ENCODE results near the gene B3GNT9. TPM values are rescaled to one million over a fixed set of nuclear protein-coding genes. Genes with fewer than 3 reads are reported as not detected.

The B3GNT9 gene
- total RNA-seq, 4 donors from 2014 or later, result 4.1 to 13.1 (median 8.4) TPM

GRCh38 chr16:67198238-67198734 lies 47.5 kb upstream of the B3GNT9 start:
- no peaks in the 10 kb centered on the region for H3K27me3 ChIP-seq
- WGBS, 2 donors, result 39 to 46% methylated on average over 6 to 9 of the region's 12 CpGs
- peaks cover 18 to 66% (median 25%) of the 10 kb centered on the region in 3 donors for H3K4me1 ChIP-seq
- peak overlapping the region; percentile 82 to 93 (median 86) for H3K27ac ChIP-seq
- TF ChIP-seq CTCF (IDR thresholded peaks at IDR 0.05), result peak; percentile 36 to 90 (median 72)
- TF ChIP-seq POLR2A (IDR thresholded peaks at IDR 0.05), result no peak
- peaks cover 57 to 84% (median 61%) of the 10 kb centered on the region in 3 donors for H3K36me3 ChIP-seq
- H3K4me3 ChIP-seq, result peak overlapping the region in 3 of 4 donors; percentile 58 to 70 (median 64)
- intact Hi-C loops (cut with DNase I), result no loop called here
- DNase-seq, result no peak
- H3K9me3 ChIP-seq, result no peaks in the 10 kb centered on the region

- intact Hi-C loops (cut with DNase I), result no loop called here
- H3K27me3 ChIP-seq, result no peaks in the 10 kb centered on the region
- DNase-seq, result no peak
- H3K27ac ChIP-seq, result peak overlapping the region in 2 of 4 donors; percentile 85 to 93
- no peak for TF ChIP-seq CTCF (IDR thresholded peaks at IDR 0.05)
- no peak for TF ChIP-seq POLR2A (IDR thresholded peaks at IDR 0.05)
- H3K9me3 ChIP-seq, result no peaks in the 10 kb centered on the region
- WGBS, 2 donors, result 67 to 100% methylated on average over 1 of the region's 6 CpGs
- H3K36me3 ChIP-seq, result peaks cover 51 to 82% (median 55%) of the 10 kb centered on the region in 3 donors
- H3K4me3 ChIP-seq, result no peak overlapping the region
- H3K4me1 ChIP-seq, result peaks cover 24 to 72% (median 30%) of the 10 kb centered on the region in 3 donors
Observed at GRCh38 chr16:67197704-67198103, 46.9 kb upstream of the B3GNT9 start.

GRCh38 chr16:67196881-67197280 lies 46.1 kb upstream of the B3GNT9 start:
- Histone ChIP-seq H3K4me1 (peaks cover 28 to 77% (median 33%) of the 10 kb centered on the region in 3 donors), H3K36me3 (peaks cover 43 to 73% (median 48%) of the 10 kb centered on the region in 3 donors), H3K9me3 (no peaks in the 10 kb centered on the region), H3K27ac (no peak overlapping the region), H3K27me3 (no peaks in the 10 kb centered on the region), H3K4me3 (no peak overlapping the region)
- intact Hi-C loops (cut with DNase I), result no loop called here
- no peak for DNase-seq
- no peak for TF ChIP-seq POLR2A (IDR thresholded peaks at IDR 0.05)
- TF ChIP-seq CTCF (IDR thresholded peaks at IDR 0.05), result no peak
- no CpG with 5 or more reads among the region's 1 CpG for WGBS, 2 donors

GRCh38 chr16:67195676-67196075 lies 44.9 kb upstream of the B3GNT9 start:
- no peak for TF ChIP-seq POLR2A (IDR thresholded peaks at IDR 0.05)
- no peak for TF ChIP-seq CTCF (IDR thresholded peaks at IDR 0.05)
- Histone ChIP-seq H3K27me3 (no peaks in the 10 kb centered on the region), H3K4me3 (no peak overlapping the region), H3K4me1 (peaks cover 28 to 85% (median 38%) of the 10 kb centered on the region in 3 donors), H3K27ac (no peak overlapping the region), H3K36me3 (peaks cover 36 to 61% (median 43%) of the 10 kb centered on the region in 3 donors), H3K9me3 (no peaks in the 10 kb centered on the region)
- intact Hi-C loops (cut with DNase I), result no loop called here
- no peak for DNase-seq
- WGBS, 2 donors, result 82% methylated on average over 2 of the region's 5 CpGs; no CpG with 5 or more reads in 1 of the 2 donors

GRCh38 chr16:67194260-67194659 lies 43.5 kb upstream of the B3GNT9 start:
- no peaks in the 10 kb centered on the region for H3K9me3 ChIP-seq
- DNase-seq, result no peak
- H3K4me3 ChIP-seq, result no peak overlapping the region
- peaks cover 36 to 54% (median 43%) of the 10 kb centered on the region in 3 donors for H3K36me3 ChIP-seq
- TF ChIP-seq POLR2A (IDR thresholded peaks at IDR 0.05) (no peak), CTCF (IDR thresholded peaks at IDR 0.05) (no peak)
- WGBS, 2 donors, result 82% methylated on average over 3 of the region's 6 CpGs; no CpG with 5 or more reads in 1 of the 2 donors
- no peaks in the 10 kb centered on the region for H3K27me3 ChIP-seq
- intact Hi-C loops (cut with DNase I), result no loop called here
- peaks cover 28 to 72% (median 37%) of the 10 kb centered on the region in 3 donors for H3K4me1 ChIP-seq
- H3K27ac ChIP-seq, result no peak overlapping the region
